ENCODE measurements around the gene NID1. TPM values are rescaled to one million over a fixed set of nuclear protein-coding genes. Genes with fewer than 3 reads are reported as not detected.

Gene NID1
- polyA plus RNA-seq, 1 donor from 2014 or later = 0.04 TPM

DNA sequence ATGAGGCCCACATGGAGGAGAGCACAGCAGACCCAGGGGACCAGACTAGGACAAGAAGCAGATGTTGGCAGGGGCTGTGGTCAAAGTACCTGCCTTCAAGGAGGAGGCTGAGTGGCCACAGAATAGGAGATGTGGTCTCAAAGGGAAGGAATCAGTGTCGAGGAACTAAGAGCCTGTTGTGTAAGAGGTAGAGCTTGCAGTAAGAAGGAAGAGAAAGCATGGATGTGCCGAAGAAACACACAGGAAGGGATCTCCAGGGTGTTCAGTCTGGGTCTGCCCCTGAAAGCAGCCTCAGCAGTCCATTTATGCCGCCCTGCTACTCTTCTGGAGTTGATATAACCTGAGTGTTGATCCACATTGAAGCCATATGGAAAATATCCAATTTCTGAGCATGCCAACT lies 83.9 kb downstream of the NID1 start:
- Histone ChIP-seq H4K20me1 (ENCODE audit: insufficient read depth) (no peaks in the 10 kb centered on the region), H3K4me2 (ENCODE audit: low read length) (no peak overlapping the region), H3K36me3 (ENCODE audit: insufficient read depth, low read length) (no peaks in the 10 kb centered on the region), H3K9me3 (ENCODE audit: low read length) (peaks cover 8% of the 10 kb centered on the region), H3K27ac (ENCODE audit: low read length) (no peak overlapping the region), H3K9me2 (ENCODE audit: insufficient read depth, low read length) (no peaks in the 10 kb centered on the region), H3K9ac (ENCODE audit: low read length) (no peak overlapping the region), H3K27me3 (ENCODE audit: insufficient read depth, low read depth, low read length) (no peaks in the 10 kb centered on the region), H3K79me2 (replicated peaks; ENCODE audit: insufficient read depth, low read length) (no peaks in the 10 kb centered on the region), H2AFZ (ENCODE audit: low read depth, low read length) (no peak overlapping the region), H3F3A (ENCODE audit: insufficient read depth, low read length, poor library complexity, severe bottlenecking) (no peaks in the 10 kb centered on the region), H3K4me3 (ENCODE audit: low read length) (no peak overlapping the region)
- TF ChIP-seq, protein P1, sequence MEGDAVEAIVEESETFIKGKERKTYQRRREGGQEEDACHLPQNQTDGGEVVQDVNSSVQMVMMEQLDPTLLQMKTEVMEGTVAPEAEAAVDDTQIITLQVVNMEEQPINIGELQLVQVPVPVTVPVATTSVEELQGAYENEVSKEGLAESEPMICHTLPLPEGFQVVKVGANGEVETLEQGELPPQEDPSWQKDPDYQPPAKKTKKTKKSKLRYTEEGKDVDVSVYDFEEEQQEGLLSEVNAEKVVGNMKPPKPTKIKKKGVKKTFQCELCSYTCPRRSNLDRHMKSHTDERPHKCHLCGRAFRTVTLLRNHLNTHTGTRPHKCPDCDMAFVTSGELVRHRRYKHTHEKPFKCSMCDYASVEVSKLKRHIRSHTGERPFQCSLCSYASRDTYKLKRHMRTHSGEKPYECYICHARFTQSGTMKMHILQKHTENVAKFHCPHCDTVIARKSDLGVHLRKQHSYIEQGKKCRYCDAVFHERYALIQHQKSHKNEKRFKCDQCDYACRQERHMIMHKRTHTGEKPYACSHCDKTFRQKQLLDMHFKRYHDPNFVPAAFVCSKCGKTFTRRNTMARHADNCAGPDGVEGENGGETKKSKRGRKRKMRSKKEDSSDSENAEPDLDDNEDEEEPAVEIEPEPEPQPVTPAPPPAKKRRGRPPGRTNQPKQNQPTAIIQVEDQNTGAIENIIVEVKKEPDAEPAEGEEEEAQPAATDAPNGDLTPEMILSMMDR (IDR thresholded peaks at IDR 0.05; ENCODE audit: poor library complexity, severe bottlenecking) = no peak
- TF ChIP-seq SMC3 (conservative IDR thresholded peaks at IDR 0.05; ENCODE audit: poor library complexity) (no peak), MXI1 (conservative IDR thresholded peaks at IDR 0.05; ENCODE audit: poor library complexity, severe bottlenecking) (no peak), EP300 (conservative IDR thresholded peaks at IDR 0.05; ENCODE audit: poor library complexity, severe bottlenecking) (no peak), POLR2AphosphoS5 (IDR thresholded peaks at IDR 0.05) (no peak), EZH2 (IDR thresholded peaks at IDR 0.05; ENCODE audit: borderline replicate concordance, insufficient read depth, low read length, poor library complexity, severe bottlenecking) (no peak), RAD21 (conservative IDR thresholded peaks at IDR 0.05) (no peak), TAF1 (IDR thresholded peaks at IDR 0.05; ENCODE audit: low read depth) (no peak)
- TF ChIP-seq, protein P2, sequence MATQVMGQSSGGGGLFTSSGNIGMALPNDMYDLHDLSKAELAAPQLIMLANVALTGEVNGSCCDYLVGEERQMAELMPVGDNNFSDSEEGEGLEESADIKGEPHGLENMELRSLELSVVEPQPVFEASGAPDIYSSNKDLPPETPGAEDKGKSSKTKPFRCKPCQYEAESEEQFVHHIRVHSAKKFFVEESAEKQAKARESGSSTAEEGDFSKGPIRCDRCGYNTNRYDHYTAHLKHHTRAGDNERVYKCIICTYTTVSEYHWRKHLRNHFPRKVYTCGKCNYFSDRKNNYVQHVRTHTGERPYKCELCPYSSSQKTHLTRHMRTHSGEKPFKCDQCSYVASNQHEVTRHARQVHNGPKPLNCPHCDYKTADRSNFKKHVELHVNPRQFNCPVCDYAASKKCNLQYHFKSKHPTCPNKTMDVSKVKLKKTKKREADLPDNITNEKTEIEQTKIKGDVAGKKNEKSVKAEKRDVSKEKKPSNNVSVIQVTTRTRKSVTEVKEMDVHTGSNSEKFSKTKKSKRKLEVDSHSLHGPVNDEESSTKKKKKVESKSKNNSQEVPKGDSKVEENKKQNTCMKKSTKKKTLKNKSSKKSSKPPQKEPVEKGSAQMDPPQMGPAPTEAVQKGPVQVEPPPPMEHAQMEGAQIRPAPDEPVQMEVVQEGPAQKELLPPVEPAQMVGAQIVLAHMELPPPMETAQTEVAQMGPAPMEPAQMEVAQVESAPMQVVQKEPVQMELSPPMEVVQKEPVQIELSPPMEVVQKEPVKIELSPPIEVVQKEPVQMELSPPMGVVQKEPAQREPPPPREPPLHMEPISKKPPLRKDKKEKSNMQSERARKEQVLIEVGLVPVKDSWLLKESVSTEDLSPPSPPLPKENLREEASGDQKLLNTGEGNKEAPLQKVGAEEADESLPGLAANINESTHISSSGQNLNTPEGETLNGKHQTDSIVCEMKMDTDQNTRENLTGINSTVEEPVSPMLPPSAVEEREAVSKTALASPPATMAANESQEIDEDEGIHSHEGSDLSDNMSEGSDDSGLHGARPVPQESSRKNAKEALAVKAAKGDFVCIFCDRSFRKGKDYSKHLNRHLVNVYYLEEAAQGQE (IDR thresholded peaks at IDR 0.05; ENCODE audit: borderline replicate concordance) = no peak

DNA sequence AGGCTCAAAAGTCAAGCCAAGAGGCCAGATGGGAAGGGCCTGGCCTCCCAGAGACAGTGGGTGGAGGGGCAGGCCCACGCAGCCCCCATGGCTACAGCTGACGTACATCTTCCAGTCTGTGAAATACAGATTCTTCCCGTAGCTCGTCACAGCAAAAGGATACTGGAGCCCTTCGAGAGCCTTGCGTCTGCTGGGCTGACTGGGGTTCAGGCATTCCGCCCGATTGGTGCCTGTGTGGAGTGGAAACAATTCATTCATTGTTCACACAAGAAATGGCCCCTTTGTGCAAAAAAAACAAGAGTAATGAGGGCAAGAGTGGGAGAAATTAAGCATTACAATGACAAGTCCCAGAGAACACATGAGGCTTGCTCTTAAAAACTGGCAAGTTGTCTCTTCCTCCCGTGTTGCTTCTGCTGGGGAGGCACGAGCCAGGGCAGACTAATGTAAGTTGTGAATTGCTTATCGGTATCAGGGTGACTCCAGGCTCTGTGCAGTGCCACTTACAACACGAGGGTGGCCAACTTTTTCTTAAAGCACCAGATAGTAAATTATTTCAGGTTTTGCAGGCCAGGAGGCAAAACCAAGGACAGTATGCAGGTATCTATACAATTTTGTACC lies 85.1 kb downstream of the NID1 start:
- TF ChIP-seq TAF1 (IDR thresholded peaks at IDR 0.05; ENCODE audit: low read depth) = no peak
- TF ChIP-seq, protein P1 (IDR thresholded peaks at IDR 0.05; ENCODE audit: poor library complexity, severe bottlenecking) = no peak
- TF ChIP-seq SMC3 (conservative IDR thresholded peaks at IDR 0.05; ENCODE audit: poor library complexity) = no peak
- no peak for TF ChIP-seq RAD21 (conservative IDR thresholded peaks at IDR 0.05)
- TF ChIP-seq POLR2AphosphoS5 (IDR thresholded peaks at IDR 0.05) = no peak
- TF ChIP-seq EZH2 (IDR thresholded peaks at IDR 0.05; ENCODE audit: borderline replicate concordance, insufficient read depth, low read length, poor library complexity, severe bottlenecking) = no peak
- Histone ChIP-seq H4K20me1 (ENCODE audit: insufficient read depth) (no peaks in the 10 kb centered on the region), H3K9me2 (ENCODE audit: insufficient read depth, low read length) (no peaks in the 10 kb centered on the region), H3K27me3 (ENCODE audit: insufficient read depth, low read depth, low read length) (no peaks in the 10 kb centered on the region), H3F3A (ENCODE audit: insufficient read depth, low read length, poor library complexity, severe bottlenecking) (no peaks in the 10 kb centered on the region), H3K27ac (ENCODE audit: low read length) (no peak overlapping the region), H2AFZ (ENCODE audit: low read depth, low read length) (no peak overlapping the region), H3K9ac (ENCODE audit: low read length) (no peak overlapping the region), H3K4me3 (ENCODE audit: low read length) (no peak overlapping the region), H3K36me3 (ENCODE audit: insufficient read depth, low read length) (no peaks in the 10 kb centered on the region), H3K9me3 (ENCODE audit: low read length) (peaks cover 8% of the 10 kb centered on the region), H3K4me2 (ENCODE audit: low read length) (no peak overlapping the region), H3K79me2 (replicated peaks; ENCODE audit: insufficient read depth, low read length) (no peaks in the 10 kb centered on the region)
